HG02885 (cell line): ENCODE measurements around the gene UCP2.
"Not testable (repeated sequence)": the region's sequence is repeated elsewhere in the genome, so short reads cannot be mapped to it uniquely, and the experiment has no call there.

Source experiments
- ATAC-seq: cut with Tn5 transposase; IDR thresholded peaks from one replicate; pipeline ENCODE4 v1.9.1; 2021; ENCODE audit warnings: mild to moderate bottlenecking; ENCODE audit not compliant: unreplicated experiment, poor library complexity

The UCP2 gene

GRCh38 chr11:73949246-73949645, 33.4 kb downstream of the UCP2 start:
- ATAC-seq, result no peak

GRCh38 chr11:73946798-73947458, 35.7 kb downstream of the UCP2 start:
- no peak for ATAC-seq

GRCh38 chr11:73945396-73945795, 37.2 kb downstream of the UCP2 start:
- no peak for ATAC-seq

- ATAC-seq, result no peak
Observed at GRCh38 chr11:73944901-73945300, 37.7 kb downstream of the UCP2 start.

GRCh38 chr11:73944085-73944484, 38.6 kb downstream of the UCP2 start:
- ATAC-seq, result no peak

GRCh38 chr11:73942010-73942409, 40.6 kb downstream of the UCP2 start:
- no peak for ATAC-seq

GRCh38 chr11:73940801-73941570, 41.7 kb downstream of the UCP2 start:
- ATAC-seq, result no peak

- ATAC-seq, result no peak
Observed at GRCh38 chr11:73939096-73939495, 43.5 kb downstream of the UCP2 start.

- ATAC-seq, result not testable (repeated sequence)
Observed at GRCh38 chr11:73936047-73936446, 46.6 kb downstream of the UCP2 start.

GRCh38 chr11:73932781-73933180, 49.9 kb downstream of the UCP2 start:
- ATAC-seq, result no peak

GRCh38 chr11:73931951-73932350, 50.7 kb downstream of the UCP2 start:
- no peak for ATAC-seq

GRCh38 chr11:73931039-73931645, 51.5 kb downstream of the UCP2 start:
- ATAC-seq, result no peak

- no peak for ATAC-seq
Observed at GRCh38 chr11:73929388-73929787, 53.3 kb downstream of the UCP2 start.
